Breast epithelium (tissue), 3 donors: ENCODE measurements around the gene TMEM163.

Source experiments
- CTCF ChIP-seq, 3 donors: fragments of 450-650 bp; IDR thresholded peaks; one replicate each; pipeline ENCODE4 v1.5.1; 2016 to 2017; ENCODE audit warnings: antibody characterized with exemption in 3 of 3, mild to moderate bottlenecking in 3 of 3, moderate library complexity in 3 of 3
- POLR2A ChIP-seq: fragments of 450-650 bp; IDR thresholded peaks from one replicate; pipeline ENCODE4 v1.6.1; 2016; ENCODE audit warnings: antibody characterized with exemption, mild to moderate bottlenecking, moderate library complexity
- POLR2AphosphoS5 ChIP-seq, 3 donors: sonication (generic); formaldehyde crosslinking; IDR thresholded peaks; one replicate each; pipeline ENCODE4 v1.6.1; 2017; ENCODE audit warnings: antibody characterized with exemption in 3 of 3

- no peak for TF ChIP-seq CTCF (IDR thresholded peaks at IDR 0.05)
- no peak for TF ChIP-seq POLR2A
- TF ChIP-seq POLR2AphosphoS5 (IDR thresholded peaks at IDR 0.05): no peak
Measured at GRCh38 chr2:134722728-134723127, 3.9 kb upstream of the TMEM163 start.
